NCI-H1105 (cell line): ENCODE data around the gene SMG6.

Experiments used
- DNase-seq: peaks from one replicate; lab custom pipeline; 2025; lab: John Stamatoyannopoulos, UW

The SMG6 gene

DNA sequence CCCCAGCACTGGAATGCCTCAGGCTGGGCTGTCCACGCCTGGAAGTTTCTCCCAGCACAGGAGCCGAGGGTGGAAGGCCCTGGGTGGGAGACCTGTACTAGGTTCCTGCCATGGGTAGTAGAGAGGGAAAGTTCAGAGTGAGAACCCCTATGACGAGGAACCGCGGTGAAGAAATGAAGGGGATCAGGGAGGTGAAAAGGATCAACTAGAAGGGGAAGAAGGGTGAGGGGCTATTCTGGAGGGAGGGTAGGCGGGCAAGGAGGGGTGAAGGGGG lies 243.3 kb downstream of the SMG6 start:
- DNase-seq: no peak

DNA sequence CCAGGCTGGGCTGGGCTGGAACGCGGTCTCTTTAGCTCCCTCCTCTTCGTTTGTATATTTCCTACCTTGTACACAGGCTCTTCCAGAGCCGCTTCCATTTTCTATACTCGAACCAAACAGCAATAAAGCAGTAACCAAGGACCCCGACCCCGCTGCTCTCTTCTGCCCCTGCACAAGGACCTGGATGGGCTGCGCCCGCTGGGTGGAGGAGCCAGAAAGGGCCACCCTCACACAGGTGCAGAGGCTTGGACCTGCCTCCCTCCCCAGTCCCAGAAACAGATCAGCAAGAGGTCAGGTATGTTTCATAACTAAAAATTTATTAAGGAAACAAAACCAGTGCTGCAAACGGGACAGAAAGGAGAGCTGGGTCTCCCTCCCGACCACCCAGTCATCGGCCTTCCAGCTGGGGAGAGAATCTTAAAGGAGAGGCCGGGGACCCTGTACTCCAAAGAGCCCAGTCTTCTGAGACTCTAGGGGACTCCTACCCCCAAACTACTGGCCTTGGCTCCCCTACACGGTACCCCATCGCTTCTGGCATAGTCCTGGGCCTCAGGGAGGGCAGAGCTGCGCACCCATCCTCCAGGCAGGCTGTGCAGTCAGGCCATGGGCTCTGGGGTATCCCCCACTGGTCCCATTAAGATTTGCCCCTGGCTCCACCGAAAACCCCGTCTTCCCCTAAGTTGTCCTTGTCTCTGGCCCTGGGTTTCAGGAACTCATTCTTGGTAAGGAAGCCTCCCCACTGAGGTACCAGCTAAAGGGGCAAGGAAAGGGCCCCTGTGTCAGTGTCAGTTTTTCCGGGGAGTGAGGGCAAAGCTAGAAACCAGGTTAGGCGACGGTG lies 243.8 kb downstream of the SMG6 start:
- no peak for DNase-seq

DNA sequence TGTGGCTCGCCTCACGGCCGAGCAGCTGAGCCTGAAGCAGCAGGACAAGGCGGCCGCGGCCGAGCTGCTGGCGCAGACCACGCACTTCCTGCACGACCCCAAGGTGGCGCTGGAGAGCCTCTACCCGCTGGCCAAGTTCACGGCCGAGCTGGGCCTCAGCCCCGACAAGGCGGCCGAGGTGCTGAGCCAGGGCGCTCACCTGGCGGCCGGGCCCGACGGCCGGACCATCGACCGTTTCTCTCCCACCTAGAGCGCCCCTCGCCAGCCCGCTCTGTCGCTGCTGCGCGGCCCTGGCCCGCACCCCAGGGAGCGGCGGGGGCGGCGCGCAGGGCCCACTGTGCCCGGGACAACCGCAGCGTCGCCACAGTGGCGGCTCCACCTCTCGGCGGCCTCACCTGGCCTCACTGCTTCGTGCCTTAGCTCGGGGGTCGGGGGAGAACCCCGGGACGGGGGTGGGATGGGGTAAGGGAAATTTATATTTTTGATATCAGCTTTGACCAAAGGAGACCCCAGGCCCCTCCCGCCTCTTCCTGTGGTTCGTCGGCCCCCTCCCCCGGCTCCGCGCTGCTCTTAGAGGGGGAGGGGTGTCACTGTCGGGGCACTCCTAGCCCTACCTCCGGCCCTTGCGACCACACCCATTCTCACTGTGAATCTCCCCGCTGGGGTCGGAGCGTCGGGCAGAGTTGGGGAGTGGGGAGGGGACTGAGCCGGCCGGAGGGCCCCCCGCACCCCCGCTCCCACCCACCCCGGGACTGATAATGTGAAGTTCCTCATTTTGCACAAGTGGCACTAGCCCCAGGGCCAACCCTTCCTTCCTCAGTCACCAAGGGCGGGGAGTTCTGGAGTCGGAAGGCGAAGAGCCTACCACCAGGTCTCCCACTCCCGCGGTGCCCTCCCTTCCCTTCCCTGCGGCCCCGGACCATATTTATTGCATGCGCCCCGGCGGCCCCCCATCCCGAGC lies 244.7 kb downstream of the SMG6 start:
- no peak for DNase-seq

DNA sequence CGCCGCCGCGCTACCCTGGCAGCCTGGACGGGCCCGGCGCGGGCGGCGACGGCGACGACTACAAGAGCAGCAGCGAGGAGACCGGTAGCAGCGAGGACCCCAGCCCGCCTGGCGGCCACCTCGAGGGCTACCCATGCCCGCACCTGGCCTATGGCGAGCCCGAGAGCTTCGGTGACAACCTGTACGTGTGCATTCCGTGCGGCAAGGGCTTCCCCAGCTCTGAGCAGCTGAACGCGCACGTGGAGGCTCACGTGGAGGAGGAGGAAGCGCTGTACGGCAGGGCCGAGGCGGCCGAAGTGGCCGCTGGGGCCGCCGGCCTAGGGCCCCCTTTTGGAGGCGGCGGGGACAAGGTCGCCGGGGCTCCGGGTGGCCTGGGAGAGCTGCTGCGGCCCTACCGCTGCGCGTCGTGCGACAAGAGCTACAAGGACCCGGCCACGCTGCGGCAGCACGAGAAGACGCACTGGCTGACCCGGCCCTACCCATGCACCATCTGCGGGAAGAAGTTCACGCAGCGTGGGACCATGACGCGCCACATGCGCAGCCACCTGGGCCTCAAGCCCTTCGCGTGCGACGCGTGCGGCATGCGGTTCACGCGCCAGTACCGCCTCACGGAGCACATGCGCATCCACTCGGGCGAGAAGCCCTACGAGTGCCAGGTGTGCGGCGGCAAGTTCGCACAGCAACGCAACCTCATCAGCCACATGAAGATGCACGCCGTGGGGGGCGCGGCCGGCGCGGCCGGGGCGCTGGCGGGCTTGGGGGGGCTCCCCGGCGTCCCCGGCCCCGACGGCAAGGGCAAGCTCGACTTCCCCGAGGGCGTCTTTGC lies 245.6 kb downstream of the SMG6 start:
- DNase-seq: no peak

DNA sequence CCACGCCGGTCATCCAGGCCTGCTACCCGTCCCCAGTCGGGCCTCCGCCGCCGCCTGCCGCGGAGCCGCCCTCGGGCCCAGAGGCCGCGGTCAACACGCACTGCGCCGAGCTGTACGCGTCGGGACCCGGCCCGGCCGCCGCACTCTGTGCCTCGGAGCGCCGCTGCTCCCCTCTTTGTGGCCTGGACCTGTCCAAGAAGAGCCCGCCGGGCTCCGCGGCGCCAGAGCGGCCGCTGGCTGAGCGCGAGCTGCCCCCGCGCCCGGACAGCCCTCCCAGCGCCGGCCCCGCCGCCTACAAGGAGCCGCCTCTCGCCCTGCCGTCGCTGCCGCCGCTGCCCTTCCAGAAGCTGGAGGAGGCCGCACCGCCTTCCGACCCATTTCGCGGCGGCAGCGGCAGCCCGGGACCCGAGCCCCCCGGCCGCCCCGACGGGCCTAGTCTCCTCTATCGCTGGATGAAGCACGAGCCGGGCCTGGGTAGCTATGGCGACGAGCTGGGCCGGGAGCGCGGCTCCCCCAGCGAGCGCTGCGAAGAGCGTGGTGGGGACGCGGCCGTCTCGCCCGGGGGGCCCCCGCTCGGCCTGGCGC lies 246.3 kb downstream of the SMG6 start:
- DNase-seq: no peak

DNA sequence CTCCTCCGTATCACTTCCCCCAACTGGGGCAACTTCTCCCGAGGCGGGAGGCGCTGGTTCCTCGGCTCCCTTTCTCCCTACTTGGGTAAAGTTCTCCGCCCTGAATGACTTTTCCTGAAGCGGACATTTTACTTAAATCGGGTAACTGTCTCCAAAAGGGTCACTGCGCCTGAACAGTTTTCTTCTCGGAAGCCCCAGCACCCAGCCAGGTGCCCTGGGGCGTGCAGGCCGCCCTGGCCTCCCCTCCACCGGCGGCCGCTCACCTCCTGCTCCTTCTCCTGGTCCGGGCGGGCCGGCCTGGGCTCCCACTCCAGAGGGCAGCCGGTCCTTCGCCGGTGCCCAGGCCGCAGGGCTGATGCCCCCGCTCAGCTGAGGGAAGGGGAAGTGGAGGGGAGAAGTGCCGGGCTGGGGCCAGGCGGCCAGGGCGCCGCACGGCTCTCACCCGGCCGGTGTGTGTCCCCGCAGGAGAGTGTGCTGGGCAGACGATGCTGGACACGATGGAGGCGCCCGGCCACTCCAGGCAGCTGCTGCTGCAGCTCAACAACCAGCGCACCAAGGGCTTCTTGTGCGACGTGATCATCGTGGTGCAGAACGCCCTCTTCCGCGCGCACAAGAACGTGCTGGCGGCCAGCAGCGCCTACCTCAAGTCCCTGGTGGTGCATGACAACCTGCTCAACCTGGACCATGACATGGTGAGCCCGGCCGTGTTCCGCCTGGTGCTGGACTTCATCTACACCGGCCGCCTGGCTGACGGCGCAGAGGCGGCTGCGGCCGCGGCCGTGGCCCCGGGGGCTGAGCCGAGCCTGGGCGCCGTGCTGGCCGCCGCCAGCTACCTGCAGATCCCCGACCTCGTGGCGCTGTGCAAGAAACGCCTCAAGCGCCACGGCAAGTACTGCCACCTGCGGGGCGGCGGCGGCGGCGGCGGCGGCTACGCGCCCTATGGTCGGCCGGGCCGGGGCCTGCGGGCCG lies 247.1 kb downstream of the SMG6 start:
- no peak for DNase-seq

DNA sequence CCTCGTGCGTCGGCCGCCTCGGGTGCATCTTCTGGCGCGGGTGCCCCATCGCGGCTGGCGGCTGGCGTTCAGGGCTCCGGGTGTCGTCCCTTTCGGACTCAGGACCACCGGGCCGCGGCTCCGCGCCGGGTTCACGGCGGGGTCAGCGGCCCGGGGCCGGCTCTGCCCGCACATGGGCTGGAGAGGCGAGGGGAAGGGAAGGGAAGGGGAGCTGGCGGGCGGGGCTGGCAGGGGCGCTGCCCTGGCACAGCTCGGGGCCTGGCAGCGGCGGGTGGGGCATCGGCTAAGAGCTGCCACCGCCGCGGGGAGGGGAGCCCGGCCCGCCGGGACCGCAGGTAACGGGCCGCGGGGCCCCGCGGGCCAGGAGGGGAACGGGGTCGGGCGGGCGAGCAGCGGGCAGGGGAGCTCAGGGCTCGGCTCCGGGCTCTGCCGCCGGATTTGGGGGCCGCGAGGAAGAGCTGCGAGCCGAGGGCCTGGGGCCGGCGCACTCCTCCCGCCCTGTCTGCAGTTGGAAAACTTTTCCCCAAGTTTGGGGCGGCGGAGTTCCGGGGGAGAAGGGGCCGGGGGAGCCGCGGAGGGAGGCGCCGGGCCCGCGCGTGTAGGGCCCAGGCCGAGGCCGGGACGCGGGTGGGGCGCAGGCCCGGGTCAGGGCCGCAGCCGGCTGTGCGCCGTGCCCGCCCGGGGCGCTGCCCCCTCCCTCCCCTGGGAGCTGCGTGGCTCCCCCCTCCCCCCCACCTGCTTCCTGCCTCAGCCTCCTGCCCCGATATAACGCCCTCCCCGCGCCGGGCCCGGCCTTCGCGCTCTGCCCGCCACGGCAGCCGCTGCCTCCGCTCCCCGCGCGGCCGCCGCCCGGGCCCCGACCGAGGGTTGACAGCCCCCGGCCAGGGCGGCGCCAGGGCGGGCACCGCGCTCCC lies 248.0 kb downstream of the SMG6 start:
- DNase-seq: no peak

DNA sequence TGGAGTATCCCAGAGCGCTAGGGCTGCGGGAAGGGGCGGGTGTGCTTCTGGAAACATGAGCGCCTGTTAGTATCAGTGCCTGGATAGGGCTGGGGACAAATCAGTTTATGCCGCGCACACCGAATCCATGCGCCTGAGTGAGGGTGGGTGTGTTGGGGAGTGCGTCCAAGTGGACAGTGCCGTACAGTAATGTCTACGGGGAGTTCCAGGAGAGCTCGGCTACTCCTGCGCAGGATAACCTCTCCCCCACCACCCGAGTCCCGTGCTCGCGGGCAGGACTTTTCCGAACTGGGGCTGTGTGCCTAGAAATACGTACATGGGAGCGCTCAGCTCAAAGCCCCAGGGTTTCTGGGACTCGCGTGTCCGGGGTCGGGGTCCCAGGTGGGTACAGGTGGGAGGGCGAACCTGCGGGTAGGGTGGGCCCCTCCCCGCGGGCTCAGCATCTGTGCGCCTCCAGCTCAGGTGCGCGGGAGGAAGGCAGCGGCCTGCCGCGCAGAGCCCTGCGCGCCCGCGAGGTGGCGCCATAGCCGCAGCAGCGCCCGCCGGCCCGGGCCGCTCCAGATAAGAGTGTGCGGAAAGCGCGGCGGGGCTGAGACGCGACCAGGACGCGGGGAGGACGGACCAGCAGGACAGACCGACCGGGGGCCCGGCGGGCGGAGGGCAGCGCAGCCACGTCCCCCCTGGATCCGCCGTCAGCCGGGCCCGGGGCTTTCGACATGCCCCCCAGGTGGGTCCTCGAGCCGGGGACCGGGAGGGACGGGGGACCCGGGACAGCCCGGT lies 248.9 kb downstream of the SMG6 start, which contains the start of gene HIC1:
HIC1 (plus strand) TSS at position 592 of the 780 bp plus-strand sequence. CDS start 1,588 bp downstream, outside the sequence.
- DNase-seq: peak; percentile 19

DNA sequence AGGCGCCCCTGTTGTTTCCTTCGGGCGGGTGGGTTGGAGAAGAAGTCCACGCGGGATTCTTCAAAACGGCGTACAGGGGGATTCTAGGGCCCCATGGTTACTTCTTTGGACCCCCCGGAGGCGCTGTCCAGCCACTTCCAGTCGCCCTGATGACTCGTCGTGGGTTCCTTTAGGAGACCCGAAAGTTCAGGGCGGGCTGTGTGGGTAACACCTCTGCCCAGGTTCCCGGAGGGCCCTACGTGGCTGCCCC lies 249.4 kb downstream of the SMG6 start:
- no peak for DNase-seq

DNA sequence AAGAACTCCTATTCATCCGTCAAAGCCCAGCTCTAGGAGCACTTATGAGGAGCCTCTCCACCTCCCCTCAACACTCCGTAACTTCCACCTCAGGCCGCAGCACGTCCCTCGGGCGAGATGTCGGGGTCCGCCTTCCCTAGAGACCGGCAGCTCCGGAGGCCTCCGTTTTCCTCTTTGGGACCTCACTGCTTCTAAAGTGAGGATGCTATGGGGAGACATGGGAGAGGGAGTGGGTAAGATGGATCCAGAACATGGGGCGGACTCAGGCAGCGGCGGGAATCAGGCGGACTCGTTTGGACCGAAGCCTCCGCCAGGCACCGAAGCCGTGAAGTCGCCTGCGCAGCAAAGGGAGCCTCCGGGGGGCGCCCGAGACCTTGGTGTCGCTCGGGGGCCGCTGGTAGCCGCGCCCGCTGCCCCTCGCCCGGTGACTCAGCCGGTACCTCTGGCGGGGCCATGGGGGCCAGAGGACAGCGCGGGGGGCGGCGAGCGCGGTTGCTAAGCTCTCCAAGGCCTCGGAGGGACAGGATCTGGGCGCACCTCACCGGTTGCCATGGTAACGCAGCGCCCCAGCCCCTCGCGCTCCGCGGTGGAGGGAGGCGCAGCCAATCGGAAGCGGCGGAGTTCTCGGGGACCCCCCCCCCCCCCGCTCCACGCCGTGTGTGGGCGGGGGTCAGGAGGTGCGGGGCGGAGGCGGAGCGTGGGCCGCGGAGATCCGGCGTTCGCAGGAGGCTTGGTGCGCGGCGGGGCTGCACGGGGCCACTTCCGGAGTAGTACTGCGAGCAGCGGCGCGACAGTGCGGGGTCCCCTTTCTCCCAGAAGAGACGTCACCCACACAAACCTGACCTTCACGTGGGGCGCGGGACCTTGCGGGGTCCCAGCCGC lies 250.0 kb downstream of the SMG6 start:
- DNase-seq: peak; percentile 38

DNA sequence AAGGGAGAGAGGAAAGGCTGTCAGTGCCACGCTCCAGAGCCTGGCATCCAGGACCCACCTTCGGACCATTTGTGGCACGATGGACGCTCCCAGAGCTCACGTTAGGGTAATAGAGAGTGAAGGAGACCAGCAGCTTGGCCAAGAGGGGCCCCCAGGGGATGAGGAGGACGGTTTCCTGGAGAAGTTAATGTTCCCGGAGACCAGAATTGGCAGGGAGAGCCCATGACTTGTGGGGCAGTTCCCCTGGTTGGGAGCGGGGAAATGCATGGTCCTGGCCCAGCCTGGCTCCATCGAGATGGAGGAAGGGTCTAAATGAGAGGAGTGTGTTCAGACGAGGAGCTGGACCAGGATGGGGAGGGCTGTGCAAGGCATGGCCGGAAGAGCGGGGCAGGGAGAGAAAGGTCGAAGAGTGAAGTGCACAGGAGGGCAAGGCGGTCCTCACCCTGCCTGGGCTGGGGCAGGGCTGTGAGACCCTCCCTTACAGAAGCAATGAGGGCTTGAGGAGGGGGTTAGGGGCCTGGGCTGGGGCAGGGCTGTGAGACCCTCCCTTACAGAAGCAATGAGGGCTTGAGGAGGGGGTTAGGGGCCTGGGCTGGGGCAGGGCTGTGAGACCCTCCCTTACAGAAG lies 251.5 kb downstream of the SMG6 start:
- DNase-seq: no peak

DNA sequence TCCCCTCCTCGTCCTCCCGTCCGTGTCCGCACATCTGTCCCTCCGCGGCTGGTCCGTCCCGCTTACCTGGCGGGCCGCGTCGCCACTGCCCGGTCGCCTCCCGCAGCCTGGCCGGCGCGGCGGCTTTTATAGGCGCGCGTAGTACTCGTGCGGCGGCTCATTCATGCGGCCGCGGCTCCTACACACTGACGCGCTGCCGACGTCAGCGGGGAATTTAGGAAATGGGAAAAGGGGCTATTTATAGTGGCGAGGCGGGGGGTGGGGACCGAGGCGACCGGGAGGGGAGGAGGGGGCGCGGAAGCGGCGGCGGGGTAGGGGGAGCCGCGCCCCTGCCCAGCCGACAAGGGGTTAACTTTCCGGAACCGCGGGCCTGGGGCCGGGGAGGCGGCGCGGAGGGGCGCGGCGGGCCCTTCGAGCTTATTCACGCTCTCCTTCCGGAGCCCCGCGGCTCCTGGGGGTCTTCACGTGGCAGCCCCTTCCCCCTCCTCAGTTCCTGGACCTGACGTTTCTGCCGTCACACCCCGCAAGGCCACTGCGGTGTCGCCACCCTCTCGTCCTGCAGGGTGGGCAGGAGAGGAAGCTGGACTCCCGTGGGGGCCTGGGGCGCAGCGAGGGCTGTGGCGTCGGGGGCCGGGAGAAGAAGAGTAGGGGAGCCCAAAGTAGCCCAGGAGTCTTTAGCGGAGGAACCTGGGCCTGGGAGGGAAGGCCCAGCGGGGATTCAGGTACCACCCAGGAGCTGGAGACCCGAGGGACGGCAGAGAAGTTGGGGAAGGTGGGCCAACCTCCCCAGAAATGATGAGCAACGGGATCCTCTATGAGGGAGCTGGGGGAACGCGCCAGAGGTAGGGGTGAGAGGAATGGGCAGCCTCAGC lies 252.3 kb downstream of the SMG6 start:
- peak; percentile 16 for DNase-seq

DNA sequence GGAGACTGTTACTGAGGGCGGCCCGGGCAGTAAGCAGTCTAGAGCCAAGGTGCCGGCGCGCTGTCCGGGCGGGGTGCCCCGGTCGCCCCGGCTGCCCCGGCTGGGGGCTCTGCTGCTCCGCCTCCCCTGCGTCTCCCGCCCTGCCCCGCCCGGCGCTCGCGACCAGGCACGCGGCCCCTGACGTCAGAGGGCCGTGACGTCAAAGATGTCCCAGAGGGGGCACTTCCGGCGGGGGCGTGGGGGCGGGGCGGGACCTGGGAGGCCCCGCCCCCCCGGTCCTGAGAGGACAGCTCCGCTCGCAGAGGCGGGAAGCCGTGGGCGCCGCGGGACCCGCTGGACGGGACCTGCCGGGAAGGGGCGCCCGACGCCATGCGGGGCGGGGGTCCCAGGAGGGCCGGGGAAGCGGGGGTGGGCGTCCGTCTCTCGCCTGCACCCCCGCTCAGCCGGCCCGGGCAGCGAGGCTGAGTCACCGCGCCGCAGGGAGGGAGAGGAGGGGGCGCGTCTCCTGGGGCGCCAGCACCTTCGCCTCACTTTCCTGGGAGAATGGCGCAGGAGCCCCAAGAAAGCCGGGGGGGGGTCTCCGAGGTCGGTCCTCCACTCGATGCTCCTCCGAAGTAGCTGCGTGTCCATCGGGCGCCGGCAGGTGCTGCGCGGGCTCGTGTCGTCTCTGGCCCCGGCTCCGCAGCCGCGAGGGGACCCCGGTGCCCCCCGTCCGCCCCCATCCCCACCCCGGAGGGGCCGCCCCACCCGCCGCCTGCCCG lies 253.1 kb downstream of the SMG6 start:
- peak; percentile 25 for DNase-seq

DNA sequence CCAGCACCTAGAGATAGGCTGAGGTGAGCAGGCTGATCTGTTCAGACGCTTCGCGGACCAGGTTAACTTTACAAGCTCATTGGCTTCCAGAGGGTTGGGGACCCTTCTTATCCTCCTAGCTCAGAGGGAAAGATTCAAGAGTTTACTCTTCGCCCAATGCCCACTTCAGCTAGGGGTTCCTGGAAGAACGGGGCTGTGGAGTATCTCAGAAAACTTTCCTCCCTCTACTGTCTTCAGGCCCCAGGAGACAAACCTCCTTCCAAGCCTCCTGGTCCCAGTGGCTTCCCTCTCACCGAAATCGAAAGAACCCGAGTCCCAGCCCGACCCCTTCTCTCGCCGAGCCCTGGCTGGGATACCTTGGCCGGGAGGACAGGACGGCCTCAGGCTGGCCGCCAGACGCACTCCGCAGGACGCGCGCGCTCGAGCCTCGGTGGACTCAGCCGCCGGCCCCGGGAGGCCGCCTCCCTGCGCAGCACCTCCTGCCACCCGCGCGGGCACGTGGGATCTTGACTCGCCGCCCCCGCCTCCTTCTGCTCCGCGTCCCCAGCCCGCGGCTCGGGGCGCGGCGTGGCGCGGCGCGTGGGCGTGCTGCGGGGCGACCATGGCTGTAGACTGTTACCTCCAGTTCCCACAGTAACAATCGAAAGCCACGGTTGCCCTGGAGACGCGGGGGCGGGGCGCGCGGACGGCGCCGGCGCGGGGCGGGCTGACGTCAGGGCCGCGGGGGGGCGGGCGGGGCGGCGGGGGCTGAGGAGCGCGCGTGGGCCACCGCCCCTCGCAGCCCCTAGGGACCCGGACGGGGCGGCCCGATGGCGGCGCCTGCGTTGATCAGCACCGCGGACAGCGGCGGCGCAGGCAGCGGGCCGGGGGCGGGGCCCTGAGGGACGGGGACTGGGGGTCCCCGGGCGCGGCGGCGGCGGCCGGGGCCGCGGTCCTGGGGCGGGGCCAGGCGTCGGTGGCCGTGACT lies 254.0 kb downstream of the SMG6 start:
- peak; percentile 24 for DNase-seq

DNA sequence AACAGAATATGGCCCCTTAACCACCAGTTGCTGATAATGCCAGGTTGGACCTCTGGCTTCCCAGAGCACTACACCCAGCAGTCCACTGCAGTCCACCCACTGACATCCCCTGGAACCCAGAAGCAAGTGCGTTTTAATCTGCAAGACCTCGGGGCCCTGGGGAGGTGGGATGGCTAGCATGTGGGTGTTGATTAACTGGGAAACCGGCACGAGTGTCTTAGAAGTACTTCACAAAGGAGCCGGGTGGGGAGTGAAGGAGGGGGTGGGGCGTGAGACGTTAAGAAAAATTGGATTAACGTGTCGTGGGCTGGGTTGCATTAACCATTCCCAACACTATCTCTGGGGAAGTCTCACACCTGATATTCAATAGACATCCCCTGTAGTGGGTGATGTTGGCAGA lies 254.8 kb downstream of the SMG6 start:
- DNase-seq: no peak
